NAMALWA (cell line): ENCODE results near the gene GPR17.

Source experiments
- DNase-seq: peaks from one replicate; pipeline ENCODE4 v3.0.0-alpha.2; 2015; ENCODE audit warnings: low spot score

Gene GPR17

GRCh38 chr2:127630096-127630863 is 15.7 kb upstream of the GPR17 start:
- DNase-seq = no peak

DNA sequence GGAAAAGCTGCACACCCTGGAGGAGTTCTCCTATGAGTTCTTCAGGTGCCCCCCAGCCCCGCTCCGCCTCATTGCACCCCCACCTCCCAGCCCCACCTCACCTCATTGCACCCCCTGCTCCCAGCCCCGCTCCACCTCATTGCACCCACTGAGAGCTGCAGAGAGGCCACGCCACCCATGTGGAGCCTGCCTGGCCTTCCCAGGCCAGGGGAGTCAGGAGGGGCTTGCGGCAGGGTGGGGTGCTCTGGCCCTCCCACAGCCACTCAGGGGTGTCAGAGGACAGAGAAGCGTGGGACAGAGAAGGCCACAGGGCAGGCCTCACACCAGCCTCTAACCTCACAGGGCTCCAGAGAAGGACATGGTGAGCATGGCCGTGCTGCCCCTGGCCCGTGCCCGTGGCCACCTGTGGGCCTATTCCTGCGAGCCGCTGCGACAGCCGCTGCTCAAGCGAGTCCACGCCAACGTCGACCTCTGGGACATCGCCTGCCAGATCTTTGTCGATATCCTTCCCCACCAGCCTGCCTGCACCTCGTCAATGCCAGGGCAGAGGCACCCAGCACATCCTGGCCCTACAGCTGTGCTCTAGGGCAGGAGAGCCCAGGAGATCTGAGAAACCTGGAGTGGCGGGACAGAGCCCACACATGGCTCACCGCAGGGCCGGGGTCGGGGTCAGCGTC is 15.0 kb upstream of the GPR17 start:
- DNase-seq = no peak

GRCh38 chr2:127631541-127631996 is 14.4 kb upstream of the GPR17 start:
- no peak for DNase-seq

- DNase-seq = no peak
These were observed 13.9 kb upstream of the GPR17 start for GRCh38 chr2:127631997-127632581.

DNA sequence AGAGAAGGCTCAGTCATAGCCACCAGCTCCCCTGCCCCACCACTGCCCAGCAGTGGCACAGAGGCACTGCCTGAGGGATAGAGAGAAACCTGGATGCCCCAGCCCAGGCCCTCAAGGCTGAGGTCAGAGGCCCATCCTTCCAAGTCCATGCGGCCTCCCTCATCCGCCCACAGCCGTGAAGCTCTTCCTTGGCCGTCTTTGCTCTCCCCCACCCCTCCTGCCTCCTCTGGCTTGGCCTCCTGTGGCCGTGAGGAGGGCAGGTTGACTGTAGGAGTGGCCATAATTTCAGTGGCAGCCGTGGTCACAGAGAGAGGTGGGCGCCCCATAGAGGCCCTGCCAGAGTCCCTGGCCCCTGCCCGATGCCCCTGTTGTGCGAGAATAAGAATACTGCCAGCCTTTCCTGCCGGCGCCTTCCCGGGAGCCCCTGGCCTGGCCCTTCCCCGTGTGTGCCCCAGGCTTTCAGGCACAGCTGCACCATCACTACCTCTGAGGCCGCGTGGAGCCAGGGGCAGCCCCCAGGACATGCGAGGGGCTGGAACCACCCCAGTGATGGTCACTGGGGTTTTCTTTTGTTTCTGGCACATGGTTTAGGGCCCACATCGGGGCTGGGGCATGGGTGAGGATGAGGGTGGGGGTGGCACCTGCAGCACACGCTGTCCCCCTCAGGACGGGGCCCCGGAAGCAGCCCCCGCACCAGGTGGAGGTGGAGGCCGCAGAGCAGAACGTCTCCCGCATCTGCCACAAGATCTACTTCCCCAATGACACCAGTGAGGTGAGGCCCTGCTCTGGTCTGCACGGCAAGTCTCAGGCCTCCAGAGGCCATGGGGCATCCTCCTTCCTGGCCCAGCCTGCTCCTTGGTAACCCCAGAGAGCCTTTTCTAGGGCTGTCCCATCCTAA is 13.1 kb upstream of the GPR17 start:
- peak; percentile 78 for DNase-seq

GRCh38 chr2:127633556-127634065 is 12.3 kb upstream of the GPR17 start:
- DNase-seq = no peak

DNA sequence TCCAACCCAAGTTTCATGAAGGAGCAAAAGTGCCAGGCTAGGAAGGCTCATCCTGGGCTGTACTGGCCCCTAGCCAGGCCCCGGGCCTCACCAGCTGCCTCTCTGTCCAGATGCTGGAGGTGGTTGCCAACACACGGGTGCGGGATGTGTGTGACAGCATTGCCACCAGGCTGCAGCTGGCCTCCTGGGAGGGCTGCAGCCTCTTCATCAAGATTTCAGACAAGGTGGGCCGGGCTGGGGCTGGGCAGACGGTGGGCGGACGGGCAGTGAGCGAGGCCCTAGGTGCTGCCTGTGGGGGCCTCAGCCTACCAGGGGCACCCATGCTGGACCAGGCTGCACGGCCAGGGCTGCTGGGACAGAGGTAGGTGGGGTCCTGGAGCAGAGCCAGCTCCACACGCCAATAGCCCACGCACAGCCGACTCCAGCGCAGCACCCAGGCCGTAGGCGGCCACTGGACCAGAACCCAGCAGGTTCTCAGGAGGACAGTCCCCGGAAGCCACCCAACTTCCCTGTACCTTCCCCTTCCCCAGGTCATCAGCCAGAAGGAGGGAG is 11.8 kb upstream of the GPR17 start:
- DNase-seq = peak; percentile 74

DNA sequence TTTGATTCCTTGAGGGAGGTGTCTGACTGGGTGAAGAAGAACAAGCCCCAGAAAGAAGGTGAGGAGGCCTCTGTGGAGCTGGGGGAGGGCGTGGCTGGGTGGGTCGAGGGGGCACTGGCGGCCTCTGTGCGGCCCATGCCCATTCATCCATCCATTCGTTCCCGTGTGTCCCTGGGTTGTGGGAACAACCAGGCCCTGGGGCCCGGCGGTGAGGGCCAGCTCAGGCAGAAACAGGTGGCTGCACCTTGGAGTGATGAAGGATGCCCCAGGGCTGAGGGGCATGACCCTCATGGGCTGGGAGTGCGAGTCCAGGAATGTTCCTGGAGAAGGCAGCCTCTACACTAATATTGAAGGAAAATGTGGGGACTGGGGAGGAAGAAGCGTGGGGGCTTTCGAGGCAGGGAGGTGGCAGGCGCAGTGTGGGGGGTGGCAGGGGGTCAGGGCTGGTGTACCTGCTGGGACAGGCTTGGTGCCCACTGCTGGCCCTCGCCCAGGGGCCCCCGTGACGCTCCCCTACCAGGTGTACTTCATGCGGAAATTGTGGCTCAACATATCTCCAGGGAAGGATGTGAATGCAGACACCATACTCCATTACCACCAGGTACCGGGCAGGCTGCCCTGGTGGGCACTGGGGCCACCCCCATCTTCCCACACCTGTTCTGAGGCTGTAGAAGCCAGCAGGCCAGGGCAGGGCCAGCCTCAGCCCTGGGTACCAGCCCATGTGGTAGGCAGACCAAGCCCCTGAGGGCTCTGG is 11.2 kb upstream of the GPR17 start:
- DNase-seq = no peak

DNA sequence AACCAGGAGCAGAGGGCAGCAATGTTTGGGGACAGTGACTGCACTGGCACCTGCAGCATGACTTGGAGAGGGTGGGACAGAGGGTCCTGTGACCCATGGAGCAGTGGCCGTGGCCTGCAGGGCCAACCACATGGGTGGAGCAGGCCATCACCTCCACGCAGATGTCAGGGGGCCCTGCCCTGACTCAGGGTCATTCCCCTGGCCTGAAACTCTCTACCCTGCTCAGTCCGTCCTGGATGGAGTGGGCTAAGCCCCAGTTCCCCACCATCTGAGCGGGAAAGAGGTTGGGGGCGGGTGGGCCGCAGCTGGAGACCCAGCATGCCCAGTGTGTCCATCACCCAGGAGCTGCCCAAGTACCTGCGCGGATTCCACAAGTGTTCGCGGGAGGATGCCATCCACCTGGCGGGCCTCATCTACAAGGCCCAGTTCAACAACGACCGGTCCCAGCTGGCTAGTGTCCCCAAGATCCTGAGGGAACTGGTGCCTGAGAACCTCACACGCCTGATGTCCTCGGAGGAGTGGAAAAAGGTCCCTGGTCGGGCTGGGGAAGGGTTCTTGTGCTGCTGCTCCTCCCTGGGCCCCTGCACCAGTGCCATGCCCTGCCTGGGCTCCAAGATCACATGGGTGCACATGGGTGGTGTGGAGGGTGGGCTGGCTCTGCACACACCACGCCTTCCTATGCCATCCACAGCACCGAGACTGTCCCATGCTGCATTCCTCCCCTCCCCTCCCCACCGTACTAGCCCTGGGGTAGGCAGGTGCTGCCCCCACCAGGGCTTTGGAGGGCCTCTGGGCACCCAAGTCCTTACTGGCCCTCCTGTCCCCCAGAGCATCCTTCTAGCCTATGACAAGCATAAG is 10.3 kb upstream of the GPR17 start:
- DNase-seq = no peak

- no peak for DNase-seq
These were observed 9.4 kb upstream of the GPR17 start for GRCh38 chr2:127636248-127637235.

GRCh38 chr2:127637236-127637630 is 8.7 kb upstream of the GPR17 start:
- no peak for DNase-seq

DNA sequence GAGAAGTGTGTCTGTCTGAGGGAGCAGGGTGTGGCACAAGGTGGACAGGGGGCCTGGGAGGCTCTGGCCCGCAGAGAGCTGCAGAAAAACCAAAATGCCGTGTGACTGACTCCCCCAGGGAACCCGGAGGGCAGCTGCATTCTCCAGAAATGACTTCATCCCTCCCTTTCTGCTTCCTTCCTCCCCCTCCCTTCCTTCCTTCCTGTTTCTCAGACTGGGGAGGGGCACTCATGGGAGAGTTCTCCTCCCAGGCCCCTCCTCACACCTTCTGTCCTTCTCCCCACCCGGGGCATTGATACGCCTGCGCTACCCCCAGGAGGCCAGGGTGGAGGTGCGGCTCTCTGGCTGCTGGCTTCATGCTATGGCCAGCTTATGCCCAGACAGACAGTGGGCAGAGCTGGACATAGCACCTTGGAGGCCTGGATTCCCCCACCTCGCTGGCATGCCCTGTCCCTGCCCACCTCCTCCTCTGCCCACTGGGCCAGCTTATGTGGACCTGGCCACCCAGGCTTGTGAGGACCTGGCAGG is 8.2 kb upstream of the GPR17 start:
- DNase-seq = peak; percentile 46

GRCh38 chr2:127638361-127639110 is 7.4 kb upstream of the GPR17 start:
- peak; percentile 36 for DNase-seq

DNA sequence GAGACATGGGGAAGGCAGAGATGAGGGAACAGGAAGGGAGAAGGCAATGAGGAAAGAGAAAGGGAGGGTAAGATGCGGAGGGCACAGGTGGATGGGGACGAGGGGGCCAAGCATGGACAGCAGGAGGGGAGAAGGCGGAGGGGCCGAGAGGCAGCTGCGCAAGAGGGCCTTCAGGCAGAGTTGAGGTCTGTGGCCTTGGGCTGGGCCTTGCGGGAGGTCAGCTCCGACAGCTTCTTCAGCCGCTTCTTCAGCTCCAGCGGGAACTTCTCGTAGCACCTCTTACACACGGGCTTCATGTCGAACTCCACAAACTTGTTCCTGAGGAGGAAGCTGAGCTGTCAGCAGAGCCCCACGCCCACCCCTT is 6.9 kb upstream of the GPR17 start:
- DNase-seq = no peak

GRCh38 chr2:127640082-127641072 is 5.6 kb upstream of the GPR17 start:
- peak; percentile 92 for DNase-seq

- DNase-seq = no peak
These were observed 4.8 kb upstream of the GPR17 start for GRCh38 chr2:127641133-127641532.
